Osteoblast (primary cell): Measurements from ENCODE around the gene CAV1. TPM values are rescaled to one million over a fixed set of nuclear protein-coding genes. Genes with fewer than 3 reads are reported as not detected.

Experiments used
- DNase-seq: peaks from one replicate; pipeline ENCODE4 v3.0.0; 2011; ENCODE audit warnings: low spot score, mixed read lengths; ENCODE audit not compliant: insufficient read length; ENCODE audit errors: missing footprints
- H2AFZ ChIP-seq: 2 replicates; pipeline ENCODE4 v1.6.0; 2011; ENCODE audit warnings: mild to moderate bottlenecking, low read length
- H3K27ac ChIP-seq: 2 replicates; pipeline ENCODE4 v1.5.1; 2011; ENCODE audit warnings: mild to moderate bottlenecking, low read depth, low read length, moderate library complexity
- H3K27me3 ChIP-seq: 2 replicates; pipeline ENCODE4 v1.6.0; 2012; ENCODE audit warnings: mild to moderate bottlenecking, control low read depth, inconsistent platforms, low read length, moderate library complexity; ENCODE audit not compliant: insufficient read depth
- H3K36me3 ChIP-seq: 2 replicates; pipeline ENCODE4 v1.5.1; 2011; ENCODE audit warnings: mild to moderate bottlenecking, low read length, control low read depth, moderate library complexity; ENCODE audit not compliant: insufficient read depth
- H3K4me1 ChIP-seq: 2 replicates; pipeline ENCODE4 v1.5.1; 2011; ENCODE audit warnings: mild to moderate bottlenecking, low read length, control low read depth, moderate library complexity; ENCODE audit not compliant: insufficient read depth
- H3K4me2 ChIP-seq: 2 replicates; pipeline ENCODE4 v1.6.0; 2011; ENCODE audit warnings: mild to moderate bottlenecking, low read length; ENCODE audit not compliant: insufficient read depth
- H3K4me3 ChIP-seq: fragments of 200-600 bp; sonication (generic); 3 replicates; pipeline ENCODE4 v1.5.1; 2012; ENCODE audit warnings: mild to moderate bottlenecking, low read length, inconsistent platforms; ENCODE audit not compliant: insufficient read depth
- H3K79me2 ChIP-seq: 2 replicates; pipeline ENCODE4 v1.6.0; 2012; ENCODE audit warnings: mild to moderate bottlenecking, low read length, control low read depth, inconsistent platforms; ENCODE audit not compliant: insufficient read depth
- H3K9me3 ChIP-seq: 2 replicates; pipeline ENCODE4 v1.5.1; 2011; ENCODE audit warnings: low read depth, low read length, control low read depth
- H4K20me1 ChIP-seq: 2 replicates; pipeline ENCODE4 v1.6.0; 2012; ENCODE audit warnings: mild to moderate bottlenecking, low read length, control low read depth; ENCODE audit not compliant: insufficient read depth
- total RNA-seq: library from RNA; depleted of rRNA; stranded (reverse); fragments of >200 nt; gene quantifications from 2 replicates; pipeline ENCODE4 v1.2.3, GENCODE V29; 2012
- TF ChIP-seq, protein P1 (sequence below): IDR thresholded peaks from 2 replicates; pipeline ENCODE4 v1.5.1; 2011; ENCODE audit warnings: mild to moderate bottlenecking, low read depth, low read length, moderate library complexity; ENCODE audit errors: extremely low read depth

CAV1 gene
- total RNA-seq, 1 donor, result 337 TPM

DNA sequence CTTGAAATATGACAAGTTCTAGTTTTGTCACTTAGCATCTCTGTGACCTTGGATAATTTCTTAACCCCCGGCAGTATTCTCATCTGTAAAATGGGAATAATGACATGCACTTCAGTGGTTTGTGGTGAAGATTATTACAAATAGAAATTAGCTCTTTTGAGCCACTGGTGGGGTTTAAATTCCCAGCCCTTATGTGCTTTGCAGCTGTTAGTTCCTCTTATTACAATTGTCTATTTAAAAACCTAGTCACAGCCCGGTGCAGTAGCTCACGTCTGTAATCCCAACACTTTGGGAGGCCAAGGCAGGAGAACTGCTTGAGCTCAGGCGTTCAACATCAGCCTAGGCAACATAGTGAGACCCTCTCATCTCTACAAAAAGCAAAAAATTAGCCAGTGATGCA, 30.1 kb downstream of the CAV1 start:
- H4K20me1 ChIP-seq, result no peaks in the 10 kb centered on the region

DNA sequence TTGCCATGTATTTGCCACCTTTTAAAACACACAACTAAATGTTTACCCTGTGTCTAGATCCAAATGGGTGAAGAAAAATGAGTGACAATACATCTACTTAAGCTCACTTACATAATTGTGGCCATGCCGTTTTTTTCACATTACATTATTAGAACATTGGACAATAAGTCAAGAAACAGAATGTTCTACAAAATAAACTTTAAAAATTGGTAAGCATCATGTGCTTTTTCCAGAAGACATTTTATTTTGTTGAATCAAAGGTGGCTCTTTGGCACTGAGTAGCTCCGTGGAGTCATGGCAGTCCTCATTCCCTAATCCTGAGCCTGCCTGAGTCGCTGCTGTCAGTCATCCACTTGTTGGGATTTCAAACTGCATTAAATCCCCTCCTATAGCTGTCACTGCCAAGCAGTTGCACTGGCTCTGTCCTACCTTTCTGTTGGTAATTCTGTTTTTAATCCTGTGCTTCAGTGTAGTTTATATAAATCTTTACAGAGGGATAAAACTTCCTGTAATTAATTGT, 32.3 kb downstream of the CAV1 start:
- Histone ChIP-seq H3K36me3 (peaks cover 58% of the 10 kb centered on the region), H3K4me1 (peaks cover 25% of the 10 kb centered on the region), H3K4me3 (no peak overlapping the region), H3K79me2 (peaks cover 60% of the 10 kb centered on the region), H2AFZ (no peak overlapping the region), H3K4me2 (no peak overlapping the region), H4K20me1 (no peaks in the 10 kb centered on the region), H3K27ac (no peak overlapping the region), H3K9me3 (no peaks in the 10 kb centered on the region), H3K27me3 (no peaks in the 10 kb centered on the region)
- TF ChIP-seq, protein P1, sequence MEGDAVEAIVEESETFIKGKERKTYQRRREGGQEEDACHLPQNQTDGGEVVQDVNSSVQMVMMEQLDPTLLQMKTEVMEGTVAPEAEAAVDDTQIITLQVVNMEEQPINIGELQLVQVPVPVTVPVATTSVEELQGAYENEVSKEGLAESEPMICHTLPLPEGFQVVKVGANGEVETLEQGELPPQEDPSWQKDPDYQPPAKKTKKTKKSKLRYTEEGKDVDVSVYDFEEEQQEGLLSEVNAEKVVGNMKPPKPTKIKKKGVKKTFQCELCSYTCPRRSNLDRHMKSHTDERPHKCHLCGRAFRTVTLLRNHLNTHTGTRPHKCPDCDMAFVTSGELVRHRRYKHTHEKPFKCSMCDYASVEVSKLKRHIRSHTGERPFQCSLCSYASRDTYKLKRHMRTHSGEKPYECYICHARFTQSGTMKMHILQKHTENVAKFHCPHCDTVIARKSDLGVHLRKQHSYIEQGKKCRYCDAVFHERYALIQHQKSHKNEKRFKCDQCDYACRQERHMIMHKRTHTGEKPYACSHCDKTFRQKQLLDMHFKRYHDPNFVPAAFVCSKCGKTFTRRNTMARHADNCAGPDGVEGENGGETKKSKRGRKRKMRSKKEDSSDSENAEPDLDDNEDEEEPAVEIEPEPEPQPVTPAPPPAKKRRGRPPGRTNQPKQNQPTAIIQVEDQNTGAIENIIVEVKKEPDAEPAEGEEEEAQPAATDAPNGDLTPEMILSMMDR, result no peak
- no peak for DNase-seq

More for the DNA sequence above, 30.1 kb downstream of the CAV1 start:
- no peak for DNase-seq
- Histone ChIP-seq H3K79me2 (peaks cover 78% of the 10 kb centered on the region), H3K4me2 (no peak overlapping the region), H3K9me3 (no peaks in the 10 kb centered on the region), H3K4me1 (peaks cover 19% of the 10 kb centered on the region), H2AFZ (no peak overlapping the region), H3K4me3 (no peak overlapping the region), H3K27me3 (no peaks in the 10 kb centered on the region), H3K36me3 (peaks cover 67% of the 10 kb centered on the region), H3K27ac (no peak overlapping the region)
- TF ChIP-seq, protein P1, result no peak

DNA sequence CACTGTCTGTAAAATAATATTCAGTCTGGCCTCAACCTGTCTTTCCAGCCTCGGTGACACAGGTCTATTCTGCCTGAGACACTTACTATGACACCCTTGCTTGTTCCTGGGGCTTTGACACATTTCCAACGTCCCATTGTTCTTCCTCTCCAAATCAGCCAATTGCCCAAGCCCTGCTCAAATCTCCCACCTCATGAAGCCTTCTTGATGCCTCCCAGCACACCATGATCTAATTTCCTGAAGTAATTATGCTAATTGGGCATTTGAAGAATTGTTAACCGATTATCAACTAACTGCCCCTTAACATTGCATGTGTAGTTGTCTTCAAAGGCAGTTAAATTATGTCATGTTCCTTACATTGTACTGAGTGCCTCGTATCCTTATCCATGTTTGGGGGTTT, 33.1 kb downstream of the CAV1 start:
- Histone ChIP-seq H3K27me3 (no peaks in the 10 kb centered on the region), H3K9me3 (no peaks in the 10 kb centered on the region), H3K27ac (no peak overlapping the region), H3K4me3 (no peak overlapping the region), H3K4me2 (no peak overlapping the region), H3K4me1 (peaks cover 21% of the 10 kb centered on the region), H3K79me2 (peaks cover 52% of the 10 kb centered on the region), H2AFZ (no peak overlapping the region), H3K36me3 (peaks cover 50% of the 10 kb centered on the region), H4K20me1 (no peaks in the 10 kb centered on the region)
- no peak for DNase-seq
- TF ChIP-seq, protein P1, result no peak

DNA sequence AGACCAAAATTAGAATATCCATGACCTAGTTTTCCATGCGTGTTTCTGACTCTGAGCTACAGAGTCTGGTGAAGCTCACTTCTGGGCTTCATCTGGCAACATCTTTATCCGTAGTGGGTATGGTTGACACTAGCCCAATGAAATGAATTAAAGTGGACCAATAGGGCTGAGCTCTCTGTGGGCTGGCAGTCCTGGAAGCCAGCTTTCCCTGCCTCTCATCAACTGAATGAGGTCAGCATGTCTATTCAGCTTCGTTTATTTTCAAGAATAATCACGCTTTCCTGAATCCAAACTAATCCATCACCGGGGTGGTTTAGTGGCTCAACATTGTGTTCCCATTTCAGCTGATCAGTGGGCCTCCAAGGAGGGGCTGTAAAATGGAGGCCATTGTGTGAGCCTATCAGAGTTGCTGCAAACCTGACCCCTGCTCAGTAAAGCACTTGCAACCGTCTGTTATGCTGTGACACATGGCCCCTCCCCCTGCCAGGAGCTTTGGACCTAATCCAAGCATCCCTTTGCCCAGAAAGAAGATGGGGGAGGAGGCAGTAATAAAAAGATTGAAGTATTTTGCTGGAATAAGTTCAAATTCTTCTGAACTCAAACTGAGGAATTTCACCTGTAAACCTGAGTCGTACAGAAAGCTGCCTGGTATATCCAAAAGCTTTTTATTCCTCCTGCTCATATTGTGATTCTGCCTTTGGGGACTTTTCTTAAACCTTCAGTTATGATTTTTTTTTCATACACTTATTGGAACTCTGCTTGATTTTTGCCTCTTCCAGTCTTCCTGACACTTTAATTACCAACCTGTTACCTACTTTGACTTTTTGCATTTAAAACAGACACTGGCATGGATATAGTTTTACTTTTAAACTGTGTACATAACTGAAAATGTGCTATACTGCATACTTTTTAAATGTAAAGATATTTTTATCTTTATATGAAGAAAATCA, 35.5 kb downstream of the CAV1 start:
- DNase-seq, result no peak
- H3K4me3 ChIP-seq, result no peak overlapping the region
- H3K36me3 ChIP-seq, result peaks cover 41% of the 10 kb centered on the region
- no peaks in the 10 kb centered on the region for H3K9me3 ChIP-seq
- H4K20me1 ChIP-seq, result no peaks in the 10 kb centered on the region
- TF ChIP-seq, protein P1, result no peak
- no peak overlapping the region for H3K4me2 ChIP-seq
- peaks cover 19% of the 10 kb centered on the region for H3K4me1 ChIP-seq
- H3K27ac ChIP-seq, result peak overlapping the region; percentile 33
- no peak overlapping the region for H2AFZ ChIP-seq
- H3K27me3 ChIP-seq, result no peaks in the 10 kb centered on the region
- peaks cover 29% of the 10 kb centered on the region for H3K79me2 ChIP-seq
